Midbrain (tissue), 1 donor: ENCODE results near the gene ELMO2.
A peak's percentile ranks its signal among the peaks of the same experiment; 100 is the strongest.

Experiments
- DNase-seq: peaks from one replicate; lab custom pipeline; 2025; lab: John Stamatoyannopoulos, UW

Gene ELMO2

DNA sequence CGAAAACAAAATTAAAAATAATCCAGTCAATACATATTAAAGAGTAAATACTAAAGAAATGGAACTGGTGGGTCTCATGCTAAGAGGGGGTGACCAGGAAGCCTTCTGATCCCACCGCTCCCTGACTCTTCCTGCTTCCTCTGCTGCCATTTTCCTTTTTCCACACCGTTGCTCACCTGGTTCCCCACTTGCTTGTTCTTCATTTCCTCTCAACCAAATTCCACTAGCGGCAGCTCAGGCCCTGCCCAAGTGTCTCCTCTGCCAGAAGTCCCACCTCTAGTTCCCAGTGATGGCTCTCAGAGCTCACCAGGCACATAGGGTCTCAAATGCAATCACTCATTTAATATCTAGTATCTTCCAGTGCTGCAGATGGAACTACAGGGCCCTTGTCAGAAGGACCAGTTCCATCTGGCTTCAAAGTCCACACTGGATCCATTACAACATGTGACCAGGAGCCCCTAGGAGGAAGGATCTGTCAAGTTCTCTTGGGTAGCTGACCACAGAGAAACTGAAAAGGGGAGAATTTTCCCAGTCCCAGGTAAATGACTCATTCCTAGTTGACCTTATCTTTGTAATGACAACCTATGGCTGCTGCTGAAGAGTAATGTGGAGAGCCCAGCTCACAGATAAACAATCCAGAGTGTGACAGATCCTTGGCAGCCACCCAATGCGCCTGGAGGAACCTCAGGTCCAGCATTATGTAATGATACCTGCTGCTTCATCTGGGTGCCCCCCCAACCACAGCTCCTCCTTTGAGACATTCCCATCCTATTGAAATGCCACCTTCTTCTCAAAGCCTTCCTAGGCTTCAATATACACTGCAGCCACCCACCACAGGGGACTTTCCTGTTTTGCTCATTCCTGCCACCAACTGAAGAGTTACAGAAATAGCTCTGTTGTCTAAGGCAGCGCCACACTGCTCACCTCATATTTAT lies 38.2 kb downstream of the ELMO2 start:
- no peak for DNase-seq

DNA sequence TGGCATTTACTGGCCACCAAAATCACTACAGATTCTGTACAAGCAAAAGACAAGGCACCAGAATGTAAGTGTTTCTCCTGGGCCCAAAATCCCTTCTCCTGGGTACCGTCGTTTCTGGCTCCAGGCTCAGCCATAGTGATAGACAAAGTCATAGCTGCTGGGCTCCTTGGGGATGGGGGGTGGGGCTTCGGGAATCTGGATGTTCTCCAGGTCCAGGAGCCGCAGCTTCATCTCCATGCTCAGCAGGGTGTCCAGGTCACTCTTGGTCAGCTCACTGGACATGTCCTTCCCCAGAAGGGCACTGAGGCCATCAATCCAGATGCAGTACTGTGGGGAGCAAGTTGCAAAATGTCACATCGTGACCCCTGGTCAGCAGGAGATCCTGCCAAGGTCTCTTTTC lies 39.2 kb downstream of the ELMO2 start:
- DNase-seq = no peak

DNA sequence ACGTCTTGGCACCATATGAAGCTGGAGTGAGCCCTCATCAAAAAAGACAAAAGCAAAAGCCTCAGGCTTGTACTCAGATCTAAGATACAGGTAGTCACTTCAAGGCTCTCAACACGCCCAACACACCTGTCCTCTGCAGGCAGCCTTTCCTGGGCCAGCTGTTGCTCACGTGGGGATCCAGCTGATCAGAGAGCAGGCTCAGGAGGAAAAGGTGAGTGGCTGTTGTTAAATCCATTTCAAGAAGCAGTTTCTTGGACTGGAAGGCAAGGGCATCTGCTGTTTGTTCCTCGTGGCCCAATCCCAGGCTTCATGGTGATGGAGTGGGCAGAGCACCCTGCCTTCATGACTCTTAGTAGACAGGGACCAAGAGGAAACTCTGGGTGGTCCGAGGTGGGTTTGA lies 39.6 kb downstream of the ELMO2 start:
- no peak for DNase-seq

DNA sequence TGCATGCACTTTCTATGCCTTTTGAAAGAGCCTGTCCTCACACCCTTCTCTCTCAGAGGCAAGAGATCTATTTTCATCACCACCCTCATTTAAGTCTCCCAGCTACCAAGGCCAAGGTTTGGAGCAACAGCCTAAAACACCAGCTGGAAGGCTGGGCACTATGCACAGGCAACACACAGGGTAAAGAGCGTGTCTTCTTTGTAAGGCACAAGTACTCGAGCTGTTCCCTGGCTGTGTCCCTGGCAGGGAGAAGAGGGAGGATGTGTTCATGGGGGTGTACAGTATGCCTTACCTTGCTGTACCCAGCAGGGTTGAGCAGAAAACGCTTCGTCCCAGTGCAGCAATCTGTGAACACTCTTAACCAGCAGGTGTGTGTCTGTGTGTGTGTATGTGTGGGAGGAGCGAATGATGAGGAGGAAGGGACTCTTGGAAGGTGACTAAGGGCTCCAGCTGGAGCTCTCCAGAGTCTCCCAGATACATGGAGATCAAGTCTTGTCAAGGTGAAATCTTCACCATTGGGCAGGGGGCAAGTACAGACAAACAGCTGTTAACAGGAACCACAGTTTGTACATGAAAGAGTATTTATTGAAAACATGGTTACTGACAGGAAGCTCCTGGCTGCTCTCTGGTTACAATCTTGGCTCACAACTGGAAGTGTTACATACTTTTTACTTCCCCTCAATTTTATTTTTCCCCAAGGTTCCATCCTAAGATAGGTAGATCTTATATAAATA lies 40.8 kb downstream of the ELMO2 start:
- DNase-seq = no peak

DNA sequence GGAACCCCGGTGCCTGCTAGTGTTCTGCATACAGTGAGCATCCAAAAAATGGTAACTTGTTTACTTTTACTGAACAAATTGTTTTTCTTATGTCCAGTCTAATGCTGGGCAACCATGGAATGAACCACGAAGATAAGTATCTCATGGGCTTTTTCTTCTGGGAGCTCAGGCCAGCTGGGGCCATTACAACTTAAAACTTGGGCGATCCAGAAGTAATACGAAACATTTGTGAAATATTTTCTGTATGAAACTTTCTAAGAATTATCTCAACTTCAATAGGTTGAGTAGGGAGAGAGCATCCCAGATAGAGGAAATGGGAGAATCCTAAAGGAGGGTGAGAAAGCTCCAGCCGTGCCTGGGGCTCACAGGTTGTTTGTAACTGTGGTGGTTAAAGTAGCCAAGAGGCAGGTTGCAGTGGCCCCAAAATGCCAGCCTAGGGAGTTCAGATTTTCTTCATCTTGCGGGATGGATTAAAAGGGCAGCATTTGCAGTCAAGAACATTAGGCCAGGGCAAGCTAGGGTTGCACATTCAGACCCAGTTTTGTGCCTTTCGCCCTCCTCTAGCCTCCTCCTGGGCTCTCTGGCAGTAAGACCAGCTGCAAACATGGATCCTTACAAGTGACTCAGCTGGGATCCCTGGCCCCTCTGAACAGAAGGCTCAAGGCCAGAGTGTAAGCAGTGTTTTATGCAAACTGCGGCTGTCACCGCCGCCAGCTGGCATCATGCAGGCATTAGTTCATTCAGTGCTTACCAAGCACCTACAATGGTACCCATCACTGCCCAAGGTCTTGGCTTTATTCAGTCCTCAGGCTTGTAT lies 41.5 kb downstream of the ELMO2 start:
- peak; percentile 66 for DNase-seq

DNA sequence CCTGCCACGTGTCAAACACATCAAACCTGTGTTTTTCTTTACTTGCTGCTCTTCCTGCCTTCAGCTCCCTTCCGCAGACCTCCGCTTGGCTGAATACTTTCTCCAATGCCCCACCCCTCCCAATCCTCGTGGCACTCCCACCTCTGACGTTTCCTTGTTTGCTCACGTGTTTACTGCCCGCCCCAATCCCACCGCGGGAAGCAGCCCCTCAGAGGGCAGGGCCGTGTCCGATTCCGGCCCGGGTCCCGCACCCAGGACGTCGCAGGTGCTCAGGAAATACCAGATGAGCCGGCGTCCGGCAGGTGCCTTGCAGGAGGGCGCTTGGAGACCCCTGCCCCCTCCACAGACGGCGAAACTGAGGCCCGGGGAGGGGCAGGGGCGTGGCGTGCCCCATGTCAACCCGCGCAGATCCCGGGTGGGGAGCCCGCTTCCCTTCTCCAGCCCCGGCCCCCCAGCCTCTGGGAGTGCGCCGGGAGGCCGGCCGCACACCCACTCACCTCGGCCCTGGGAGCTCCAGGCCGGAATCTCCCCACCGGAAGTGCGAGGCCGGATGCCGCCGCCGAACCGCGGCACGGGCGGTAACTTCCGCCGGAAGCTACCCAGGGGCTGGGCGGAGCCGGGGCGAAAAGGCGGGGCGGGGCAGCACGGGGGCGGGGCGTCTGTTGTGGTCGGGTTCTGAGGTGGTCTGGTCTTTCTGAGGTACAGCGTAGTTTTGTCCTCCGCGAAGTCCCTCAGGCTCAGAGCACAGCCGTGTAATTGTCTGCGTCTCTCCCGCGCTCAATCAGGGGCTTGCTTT lies 42.3 kb downstream of the ELMO2 start:
- peak; percentile 89 for DNase-seq

DNA sequence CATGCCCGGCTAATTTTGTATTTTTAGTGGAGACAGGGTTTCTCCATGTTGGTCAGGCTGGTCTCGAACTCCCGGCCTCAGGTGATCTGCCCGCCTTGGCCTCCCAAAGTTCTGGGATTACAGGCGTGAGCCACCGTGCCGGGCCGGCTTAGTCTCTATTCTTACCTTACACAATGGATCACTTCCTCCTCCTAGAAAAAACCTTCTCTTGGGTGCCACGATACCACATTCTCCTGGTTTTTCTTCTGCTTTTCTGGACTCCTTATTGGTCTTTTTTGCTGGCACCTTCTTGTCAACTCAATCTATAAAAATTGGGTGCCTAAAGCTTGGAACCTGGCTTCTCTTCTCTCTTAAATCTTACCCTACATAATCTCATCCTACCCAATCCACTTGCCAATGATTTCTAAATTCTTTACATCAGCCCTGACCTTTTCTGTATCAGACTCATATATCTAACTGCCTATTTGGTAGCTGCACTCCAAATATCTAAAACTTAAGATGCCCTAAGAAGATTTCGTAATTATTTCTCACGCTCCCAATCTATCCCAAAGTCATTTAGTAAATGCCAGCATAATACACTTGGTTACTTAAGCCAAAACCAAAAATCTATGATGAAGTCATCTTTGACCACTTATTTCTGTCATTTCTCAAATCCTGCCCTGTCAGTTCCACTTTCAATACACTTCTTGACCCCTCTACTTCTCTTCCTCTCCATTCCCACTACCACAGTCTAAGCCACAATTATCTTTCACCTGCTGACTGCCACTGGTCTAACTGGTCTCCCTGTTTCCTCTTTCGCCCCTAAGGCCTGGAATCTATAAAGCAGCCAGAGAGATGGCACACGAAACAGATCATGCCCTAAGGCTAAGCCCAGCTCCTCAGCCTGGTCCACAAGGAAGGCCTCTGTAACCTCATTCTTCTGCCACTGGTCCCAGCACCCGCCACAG lies 43.2 kb downstream of the ELMO2 start:
- no peak for DNase-seq

DNA sequence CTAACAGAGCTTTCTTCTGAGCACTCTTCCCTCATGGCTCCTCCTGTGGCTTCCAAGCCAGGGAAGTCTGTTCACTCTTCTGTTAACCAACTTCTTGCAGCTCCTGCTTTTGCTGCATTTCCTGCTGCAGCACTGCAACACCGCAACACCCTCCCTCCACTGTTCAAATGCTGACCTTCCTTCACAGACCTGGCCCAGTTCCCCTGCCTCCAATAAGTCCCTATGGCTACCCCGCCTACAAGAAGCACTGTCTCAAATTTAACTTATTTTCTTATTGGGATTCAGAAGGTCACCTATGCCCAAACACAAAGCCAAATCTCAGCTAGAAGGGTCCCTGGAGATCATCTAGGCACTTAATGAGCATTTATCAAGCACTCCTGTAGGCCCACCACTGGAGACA lies 44.6 kb downstream of the ELMO2 start:
- DNase-seq = no peak

DNA sequence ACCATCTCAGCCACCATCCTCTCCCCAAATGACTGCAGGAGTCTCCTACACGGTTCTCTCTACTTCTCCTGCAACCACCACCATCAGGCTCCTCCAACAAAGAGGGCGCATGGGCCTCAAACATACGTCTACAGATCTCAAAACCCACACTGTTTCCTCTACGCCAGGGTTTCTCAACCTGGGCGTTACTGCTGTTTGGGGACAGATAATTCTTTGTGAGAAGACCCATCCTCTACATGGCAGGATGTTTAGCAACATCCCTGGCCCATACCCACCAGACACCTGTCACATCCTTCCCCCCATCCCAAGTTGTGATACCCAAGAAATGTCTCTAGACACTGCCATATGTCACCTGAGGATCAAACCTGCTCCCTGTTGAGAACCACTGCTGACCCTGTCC lies 45.0 kb downstream of the ELMO2 start:
- no peak for DNase-seq

DNA sequence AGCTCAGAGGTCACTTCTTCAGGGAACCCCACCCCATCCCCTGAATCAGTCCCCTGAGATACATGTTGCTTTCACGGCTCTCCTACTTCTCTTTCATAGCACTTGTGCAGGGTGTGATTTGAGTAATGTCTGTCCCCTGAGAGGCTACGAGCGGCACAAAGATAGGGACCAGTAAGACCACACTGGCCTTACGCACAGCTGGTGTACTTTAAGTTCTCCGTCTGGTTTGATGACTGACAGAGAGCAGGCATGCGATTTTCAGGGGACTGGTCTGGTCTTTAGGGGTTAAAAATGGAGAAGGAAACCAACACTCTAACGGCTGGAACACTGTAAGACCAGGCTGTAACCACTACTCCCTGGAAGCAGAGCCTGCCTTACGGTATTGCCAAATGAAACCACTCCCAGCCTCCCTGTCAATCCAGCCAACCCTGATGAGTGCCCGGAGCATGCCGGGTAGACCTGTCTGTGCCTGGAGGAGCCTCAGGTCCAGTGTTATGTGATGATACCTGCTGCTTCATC lies 47.1 kb downstream of the ELMO2 start:
- no peak for DNase-seq

DNA sequence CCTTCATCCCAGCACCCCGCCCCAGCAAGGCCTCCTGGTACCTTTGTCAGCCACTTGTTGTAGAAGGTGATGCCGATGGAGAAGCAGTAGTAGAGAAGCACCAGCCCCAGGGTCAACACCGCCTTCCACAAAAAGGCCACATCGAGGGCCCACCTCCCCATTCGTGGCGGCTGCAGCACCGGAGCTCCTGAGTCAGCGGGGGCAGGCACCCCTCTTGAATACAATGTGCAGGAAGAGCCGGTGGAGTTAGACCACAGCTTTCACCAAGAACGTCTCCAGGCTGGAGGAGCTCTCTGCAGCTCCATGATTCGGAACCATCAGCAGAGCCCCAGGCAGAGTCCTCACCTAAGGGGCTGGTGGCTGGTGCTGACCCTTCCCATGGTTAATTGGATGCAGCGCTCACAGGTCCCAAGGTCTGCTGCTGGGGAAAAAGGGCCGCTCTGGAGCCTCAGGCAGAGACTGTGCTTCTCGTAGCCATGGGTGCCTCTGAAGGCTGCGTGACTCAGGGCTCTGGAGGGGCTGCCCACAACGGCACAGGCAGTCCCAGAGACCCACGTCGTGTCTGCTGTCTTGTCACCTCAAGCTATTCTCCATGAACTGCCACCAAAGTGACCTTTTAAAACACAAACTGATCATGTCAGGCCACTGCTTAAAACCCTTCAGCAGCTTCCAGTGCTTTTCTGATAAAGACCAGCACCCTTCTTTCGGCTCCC lies 47.9 kb downstream of the ELMO2 start:
- no peak for DNase-seq

DNA sequence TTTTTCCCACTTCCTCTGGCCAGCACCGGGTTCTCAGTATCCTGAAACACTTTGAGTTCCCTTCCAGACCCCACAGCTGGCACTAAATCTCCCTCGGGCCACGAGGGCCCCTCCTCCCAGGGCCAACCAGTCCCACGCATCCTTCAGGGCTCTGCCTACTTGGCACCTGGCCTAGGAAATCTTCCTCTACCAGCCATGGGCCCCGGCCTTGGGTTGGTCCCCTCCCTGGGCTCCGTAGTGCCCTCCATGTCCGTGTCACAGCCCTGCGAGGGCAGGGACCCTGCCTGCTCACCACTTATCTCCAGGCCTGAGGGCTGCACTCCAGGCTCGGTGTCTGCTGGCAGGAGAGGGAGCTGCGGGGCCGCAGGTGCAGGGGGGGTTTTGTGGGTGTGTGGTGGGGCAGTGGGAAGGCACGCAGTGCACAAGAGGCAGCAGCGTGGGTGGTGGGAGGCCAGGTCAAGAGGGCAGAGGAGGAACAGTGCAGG lies 49.3 kb downstream of the ELMO2 start:
- peak; percentile 7 for DNase-seq

DNA sequence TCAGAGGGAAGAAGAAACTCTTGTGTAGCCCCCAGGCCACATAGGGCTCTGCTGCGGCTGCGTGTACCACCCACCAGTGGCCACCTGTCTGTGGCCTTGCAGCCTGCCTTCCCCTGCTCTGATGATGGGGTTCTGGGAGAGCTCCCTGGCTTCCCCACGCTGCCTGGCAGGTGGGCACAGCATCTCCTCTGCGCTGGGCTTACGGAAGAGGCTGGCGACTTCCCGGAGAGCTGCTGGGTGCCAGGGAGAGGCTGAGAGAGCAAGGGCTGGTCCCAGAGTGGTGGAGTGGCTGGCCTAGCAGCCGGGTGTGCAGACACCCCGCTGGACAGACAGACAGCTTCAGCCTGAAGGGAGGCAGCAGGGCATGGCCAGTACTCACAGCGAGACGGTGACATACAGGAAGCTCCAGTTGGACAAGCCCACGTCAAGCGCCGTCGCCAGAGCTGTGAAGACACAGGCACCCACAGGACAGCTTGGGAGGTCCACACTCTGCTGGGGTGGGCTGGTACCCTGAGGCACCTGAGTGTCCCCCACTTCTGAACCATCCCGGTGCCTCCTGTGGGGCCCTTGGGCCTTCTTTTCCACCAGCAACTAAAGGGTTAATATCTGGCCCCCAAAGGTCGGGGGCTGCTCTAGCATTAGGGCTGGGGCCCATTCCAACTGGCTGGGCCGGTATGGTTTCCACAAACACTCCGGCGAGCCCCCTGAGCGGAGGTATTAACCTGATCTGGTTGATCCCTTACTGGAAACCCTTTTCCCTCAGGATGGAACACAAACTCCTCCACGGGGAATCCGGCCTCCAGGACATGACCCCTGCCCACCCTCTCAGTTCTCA lies 50.0 kb downstream of the ELMO2 start:
- DNase-seq = no peak

DNA sequence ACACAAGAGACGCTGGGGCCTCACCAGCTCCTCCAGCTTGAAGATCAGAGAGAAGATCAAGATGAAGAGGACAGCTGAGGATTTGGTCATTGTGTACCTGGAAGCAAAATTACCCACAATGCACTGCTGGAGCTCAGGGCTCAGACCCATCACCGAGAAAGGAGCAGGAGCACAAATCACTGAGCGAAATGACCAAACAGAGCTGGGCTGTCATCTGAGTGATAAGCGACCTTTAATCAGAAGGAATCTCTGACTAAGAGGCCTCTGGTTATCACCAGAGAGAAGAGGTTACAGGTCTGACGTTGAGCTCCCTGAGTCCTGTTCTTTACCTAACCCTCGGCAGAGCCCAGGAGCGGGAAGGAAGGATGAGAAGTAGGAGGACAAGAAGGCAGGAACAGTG lies 50.6 kb downstream of the ELMO2 start:
- DNase-seq = no peak

DNA sequence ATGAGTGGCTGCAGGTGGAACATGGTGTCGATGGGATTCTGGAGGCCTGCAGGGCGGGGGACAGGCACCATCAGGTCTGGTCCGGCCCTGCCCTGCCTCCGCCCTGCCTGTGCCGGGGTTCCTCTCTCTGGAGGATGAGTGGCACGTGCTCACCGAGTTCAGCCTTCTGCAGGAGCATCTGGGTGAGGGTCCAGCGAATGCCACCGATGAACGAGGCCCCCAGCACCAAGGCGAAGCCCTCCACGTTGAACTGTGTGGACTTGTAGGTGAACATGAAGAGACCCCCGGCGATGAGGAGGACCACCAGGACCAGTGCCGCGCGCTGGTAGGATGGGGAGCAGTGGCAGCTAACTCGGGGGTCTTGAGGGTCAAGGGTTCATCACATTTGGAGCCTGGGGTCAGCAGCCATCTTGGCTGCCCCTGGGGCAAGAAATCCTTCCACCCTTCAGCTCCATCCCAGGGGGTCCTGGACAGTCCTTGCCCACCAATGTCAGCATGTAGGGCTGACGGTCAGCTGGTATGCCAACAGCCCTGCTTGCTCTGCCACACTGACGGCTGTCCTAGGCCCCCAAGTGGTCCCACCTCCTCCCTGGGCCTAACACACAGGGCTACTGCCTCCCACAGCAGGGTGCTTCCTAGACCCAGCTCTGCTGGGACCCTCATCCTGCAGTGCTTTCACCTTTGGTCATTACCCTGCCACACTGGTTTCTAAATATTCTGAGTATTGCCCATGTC lies 51.3 kb downstream of the ELMO2 start:
- DNase-seq = no peak

DNA sequence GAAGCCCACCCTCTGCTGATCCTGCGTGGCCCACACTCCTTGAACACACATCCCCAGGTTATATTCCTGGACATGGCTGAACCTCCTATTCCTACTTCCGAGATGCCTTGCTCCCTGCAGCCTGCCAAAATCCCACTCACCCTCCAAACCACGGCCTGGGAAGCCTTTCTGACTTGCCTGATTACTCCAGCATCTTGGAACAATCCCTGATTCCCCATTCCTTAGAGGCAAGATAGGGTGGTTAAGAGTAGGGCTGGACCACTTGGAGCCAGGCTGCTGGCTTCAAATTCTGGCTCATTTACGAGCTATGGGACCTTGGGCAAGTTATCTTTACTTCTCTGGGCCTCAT lies 52.2 kb downstream of the ELMO2 start:
- DNase-seq = no peak

DNA sequence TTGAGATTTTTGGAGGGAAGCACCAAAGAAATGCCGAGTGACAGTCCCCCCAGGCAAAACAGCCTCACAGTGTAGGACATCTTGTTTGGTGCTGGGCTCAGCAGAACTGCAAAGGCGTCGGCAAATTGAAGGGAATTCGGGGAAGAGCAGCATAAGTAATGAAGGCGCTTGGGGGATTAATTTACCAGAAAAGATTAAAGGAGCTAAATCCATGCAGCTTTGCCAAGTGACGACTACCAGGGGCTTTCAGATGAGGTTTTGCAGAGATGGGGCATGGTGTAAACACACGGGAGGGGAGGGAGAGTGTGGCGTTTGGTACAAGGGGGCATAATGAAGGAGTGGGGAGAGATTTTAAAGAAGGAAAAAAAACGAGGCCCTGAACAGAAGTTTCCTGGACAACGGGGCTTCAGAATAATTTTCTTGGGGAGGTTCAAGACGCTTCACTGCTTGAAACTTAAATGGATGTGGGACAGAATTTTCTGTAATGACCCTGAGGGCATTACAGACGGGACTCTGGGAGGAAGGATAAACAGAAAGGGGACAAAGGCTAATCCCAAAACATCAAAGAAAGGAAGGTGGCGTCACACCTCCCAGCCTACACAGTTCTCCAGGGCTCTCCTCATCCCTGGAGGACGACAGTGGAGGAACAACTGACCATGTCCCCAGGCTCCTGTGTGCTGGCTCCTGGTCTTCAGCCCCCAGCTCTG lies 52.8 kb downstream of the ELMO2 start:
- DNase-seq = no peak
